ENCODE measurements around the gene TMEM115.
A peak's percentile ranks its signal among the peaks of the same experiment; 100 is the strongest.

The TMEM115 gene

GRCh38 chr3:50392101-50392715 lies 32.9 kb upstream of the TMEM115 start:
- ATAC-seq (ENCODE audit: low read depth) = no peak
- Histone ChIP-seq H3K4me3 (ENCODE audit: severe bottlenecking) (no peak overlapping the region), H3K9me3 (ENCODE audit: severe bottlenecking) (no peaks in the 10 kb centered on the region), H3K27me3 (ENCODE audit: insufficient read depth, poor library complexity, severe bottlenecking) (no peaks in the 10 kb centered on the region), H3K36me3 (ENCODE audit: low read depth) (no peaks in the 10 kb centered on the region), H3K27ac (ENCODE audit: poor library complexity, severe bottlenecking) (no peak overlapping the region), H3K4me1 (ENCODE audit: insufficient read depth, poor library complexity, severe bottlenecking) (no peaks in the 10 kb centered on the region)
- TF ChIP-seq CTCF (IDR thresholded peaks at IDR 0.05; ENCODE audit: poor library complexity, severe bottlenecking) = no peak
- DNase-seq (ENCODE audit: low spot score) = no peak

GRCh38 chr3:50390508-50391224 lies 31.3 kb upstream of the TMEM115 start:
- H3K4me3 ChIP-seq (ENCODE audit: severe bottlenecking) = no peak overlapping the region
- no peaks in the 10 kb centered on the region for H3K4me1 ChIP-seq (ENCODE audit: insufficient read depth, poor library complexity, severe bottlenecking)
- ATAC-seq (ENCODE audit: low read depth) (peak; percentile 53), DNase-seq (ENCODE audit: low spot score) (no peak)
- H3K36me3 ChIP-seq (ENCODE audit: low read depth) = no peaks in the 10 kb centered on the region
- no peaks in the 10 kb centered on the region for H3K9me3 ChIP-seq (ENCODE audit: severe bottlenecking)
- H3K27ac ChIP-seq (ENCODE audit: poor library complexity, severe bottlenecking) = no peak overlapping the region
- H3K27me3 ChIP-seq (ENCODE audit: insufficient read depth, poor library complexity, severe bottlenecking) = no peaks in the 10 kb centered on the region
- TF ChIP-seq CTCF (IDR thresholded peaks at IDR 0.05; ENCODE audit: poor library complexity, severe bottlenecking) = no peak

- Histone ChIP-seq H3K4me3 (ENCODE audit: severe bottlenecking) (no peak overlapping the region), H3K9me3 (ENCODE audit: severe bottlenecking) (no peaks in the 10 kb centered on the region), H3K4me1 (ENCODE audit: insufficient read depth, poor library complexity, severe bottlenecking) (no peaks in the 10 kb centered on the region), H3K36me3 (ENCODE audit: low read depth) (no peaks in the 10 kb centered on the region), H3K27me3 (ENCODE audit: insufficient read depth, poor library complexity, severe bottlenecking) (no peaks in the 10 kb centered on the region), H3K27ac (ENCODE audit: poor library complexity, severe bottlenecking) (no peak overlapping the region)
- no peak for TF ChIP-seq CTCF (IDR thresholded peaks at IDR 0.05; ENCODE audit: poor library complexity, severe bottlenecking)
- ATAC-seq (ENCODE audit: low read depth) = no peak
- DNase-seq (ENCODE audit: low spot score) = no peak
Measured at GRCh38 chr3:50389414-50389767, 30.1 kb upstream of the TMEM115 start.

GRCh38 chr3:50388720-50389413 lies 29.5 kb upstream of the TMEM115 start:
- no peak for ATAC-seq (ENCODE audit: low read depth)
- TF ChIP-seq CTCF (IDR thresholded peaks at IDR 0.05; ENCODE audit: poor library complexity, severe bottlenecking) = peak; percentile 2

More at GRCh38 chr3:50388720-50389413, 29.5 kb upstream of the TMEM115 start:
- Histone ChIP-seq H3K27ac (ENCODE audit: poor library complexity, severe bottlenecking) (no peak overlapping the region), H3K4me3 (ENCODE audit: severe bottlenecking) (no peak overlapping the region), H3K36me3 (ENCODE audit: low read depth) (no peaks in the 10 kb centered on the region), H3K4me1 (ENCODE audit: insufficient read depth, poor library complexity, severe bottlenecking) (no peaks in the 10 kb centered on the region), H3K27me3 (ENCODE audit: insufficient read depth, poor library complexity, severe bottlenecking) (no peaks in the 10 kb centered on the region), H3K9me3 (ENCODE audit: severe bottlenecking) (no peaks in the 10 kb centered on the region)
- no peak for DNase-seq (ENCODE audit: low spot score)
